WTC11 (cell line): ENCODE results near the gene PRR23C. TPM values are rescaled to one million over a fixed set of nuclear protein-coding genes. Genes with fewer than 3 reads are reported as not detected.

Experiments used
- ATAC-seq: fragments of 200-7000 bp; cut with Tn5 transposase; 2 replicates; pipeline ENCODE4 v1.10.0; 2021; ENCODE audit warnings: mild to moderate bottlenecking, moderate library complexity
- Bru-seq: library from RNA; stranded (reverse); fragments of 400-500 nt; gene quantifications from one replicate; lab custom pipeline; 2021; lab: Mats Ljungman, UMichigan
- CTCF ChIA-PET: fragments of 300-600 bp; sonication (Branson Sonifier 250); formaldehyde crosslinking; loops from one replicate; lab custom pipeline; 2021; ENCODE audit warnings: antibody characterized with exemption; lab: Charles Lee
- POLR2A ChIA-PET: fragments of 350-600 bp; sonication (Branson Sonifier 250); formaldehyde crosslinking; loops from one replicate; lab custom pipeline; 2021; ENCODE audit warnings: antibody characterized with exemption; lab: Charles Lee
- DNase-seq: peaks from one replicate; pipeline ENCODE4 v3.0.0; 2021; ENCODE audit warnings: low spot score
- H3K27ac Mint-ChIP-seq: 2 replicates; pipeline ENCODE4 v1.8.0; 2021; ENCODE audit warnings: mixed read lengths
- H3K27me3 Mint-ChIP-seq: 2 replicates; pipeline ENCODE4 v1.8.0; 2021; ENCODE audit warnings: low read depth, mild to moderate bottlenecking, moderate library complexity, mixed read lengths
- H3K36me3 Mint-ChIP-seq: 2 replicates; pipeline ENCODE4 v1.8.0; 2021; ENCODE audit warnings: mixed read lengths
- H3K4me1 Mint-ChIP-seq: 2 replicates; pipeline ENCODE4 v1.8.0; 2022; ENCODE audit warnings: mixed read lengths
- H3K4me3 Mint-ChIP-seq: 2 replicates; pipeline ENCODE4 v1.8.0; 2021; ENCODE audit warnings: mild to moderate bottlenecking, moderate library complexity, mixed read lengths
- H3K9me3 Mint-ChIP-seq: 2 replicates; pipeline ENCODE4 v1.8.0; 2021; ENCODE audit warnings: mixed read lengths
- ETV6 ChIP-seq: sonication (generic); formaldehyde crosslinking; IDR thresholded peaks from 2 replicates; pipeline ENCODE4 v1.8.1; 2022; ENCODE audit warnings: mild to moderate bottlenecking, missing genetic modification reagents
- FOXP1 ChIP-seq: sonication (generic); formaldehyde crosslinking; IDR thresholded peaks from 2 replicates; pipeline ENCODE4 v1.8.0; 2022; ENCODE audit warnings: missing genetic modification reagents, mild to moderate bottlenecking, moderate library complexity, borderline replicate concordance
- GRHL2 ChIP-seq: fragments of 250-450 bp; sonication (Bioruptor Pico); IDR thresholded peaks from 2 replicates; pipeline ENCODE4 v1.8.0; 2022; ENCODE audit warnings: mild to moderate bottlenecking, moderate library complexity; ENCODE audit not compliant: insufficient replicate concordance, severe bottlenecking
- NFYB ChIP-seq: sonication (generic); formaldehyde crosslinking; conservative IDR thresholded peaks from 2 replicates; pipeline ENCODE4 v1.8.0; 2022; ENCODE audit warnings: low read depth, missing genetic modification reagents
- OVOL2 ChIP-seq: fragments of 250-450 bp; sonication (Bioruptor Pico); IDR thresholded peaks from 2 replicates; pipeline ENCODE4 v1.9.0; 2021; ENCODE audit warnings: mild to moderate bottlenecking, borderline replicate concordance
- TEAD4 ChIP-seq: sonication (generic); formaldehyde crosslinking; IDR thresholded peaks from 2 replicates; pipeline ENCODE4 v1.8.0; 2022; ENCODE audit warnings: mild to moderate bottlenecking, missing genetic modification reagents
- ZBTB21 ChIP-seq: sonication (generic); formaldehyde crosslinking; IDR thresholded peaks from 2 replicates; pipeline ENCODE4 v1.8.1; 2023; ENCODE audit warnings: mild to moderate bottlenecking, missing genetic modification reagents, borderline replicate concordance
- ZNF671 ChIP-seq: fragments of 250-450 bp; sonication (Bioruptor Pico); IDR thresholded peaks from 2 replicates; pipeline ENCODE4 v1.8.0; 2021; ENCODE audit warnings: mild to moderate bottlenecking
- long read RNA-seq, 3 experiments: library from RNA in 1 of 3; library from capped mRNA in 1 of 3; library from polyadenylated mRNA in 1 of 3; unstranded in 2 of 3; stranded (forward) in 1 of 3; transcript quantifications; one replicate each; pipeline ENCODE4 v2.0.0, GENCODE V29; 2021
- total RNA-seq: library from RNA; stranded (reverse); gene quantifications from 3 replicates; pipeline ENCODE4 v1.2.3, GENCODE V29; 2021
- TF ChIP-seq, protein P1 (sequence below): fragments of 250-450 bp; sonication (Bioruptor Pico); IDR thresholded peaks from 2 replicates; pipeline ENCODE4 v2.1.2; 2022; ENCODE audit warnings: mild to moderate bottlenecking, moderate library complexity
- TF ChIP-seq, protein P2 (sequence below): sonication (generic); formaldehyde crosslinking; IDR thresholded peaks from 2 replicates; pipeline ENCODE4 v1.8.1; 2022; ENCODE audit warnings: missing genetic modification reagents, borderline replicate concordance
- TF ChIP-seq, protein P3 (sequence below): sonication (generic); formaldehyde crosslinking; IDR thresholded peaks from 2 replicates; pipeline ENCODE4 v1.8.1; 2022; ENCODE audit warnings: mild to moderate bottlenecking, missing genetic modification reagents, moderate library complexity, borderline replicate concordance
- TF ChIP-seq, protein P4 (sequence below): sonication (generic); formaldehyde crosslinking; IDR thresholded peaks from 2 replicates; pipeline ENCODE4 v1.8.1; 2022; ENCODE audit warnings: mild to moderate bottlenecking, moderate library complexity, missing genetic modification reagents
- TF ChIP-seq, protein P5 (sequence below): sonication (generic); formaldehyde crosslinking; IDR thresholded peaks from 2 replicates; pipeline ENCODE4 v1.8.1; 2023; ENCODE audit warnings: mild to moderate bottlenecking, moderate library complexity, missing genetic modification reagents

PRR23C gene
- total RNA-seq (not detected in 3 replicates), Bru-seq, nascent RNA (not detected)
- long read RNA-seq, experiment 1: 0 reads
- long read RNA-seq, experiment 2: 0 reads
- long read RNA-seq, experiment 3: 0 reads

DNA sequence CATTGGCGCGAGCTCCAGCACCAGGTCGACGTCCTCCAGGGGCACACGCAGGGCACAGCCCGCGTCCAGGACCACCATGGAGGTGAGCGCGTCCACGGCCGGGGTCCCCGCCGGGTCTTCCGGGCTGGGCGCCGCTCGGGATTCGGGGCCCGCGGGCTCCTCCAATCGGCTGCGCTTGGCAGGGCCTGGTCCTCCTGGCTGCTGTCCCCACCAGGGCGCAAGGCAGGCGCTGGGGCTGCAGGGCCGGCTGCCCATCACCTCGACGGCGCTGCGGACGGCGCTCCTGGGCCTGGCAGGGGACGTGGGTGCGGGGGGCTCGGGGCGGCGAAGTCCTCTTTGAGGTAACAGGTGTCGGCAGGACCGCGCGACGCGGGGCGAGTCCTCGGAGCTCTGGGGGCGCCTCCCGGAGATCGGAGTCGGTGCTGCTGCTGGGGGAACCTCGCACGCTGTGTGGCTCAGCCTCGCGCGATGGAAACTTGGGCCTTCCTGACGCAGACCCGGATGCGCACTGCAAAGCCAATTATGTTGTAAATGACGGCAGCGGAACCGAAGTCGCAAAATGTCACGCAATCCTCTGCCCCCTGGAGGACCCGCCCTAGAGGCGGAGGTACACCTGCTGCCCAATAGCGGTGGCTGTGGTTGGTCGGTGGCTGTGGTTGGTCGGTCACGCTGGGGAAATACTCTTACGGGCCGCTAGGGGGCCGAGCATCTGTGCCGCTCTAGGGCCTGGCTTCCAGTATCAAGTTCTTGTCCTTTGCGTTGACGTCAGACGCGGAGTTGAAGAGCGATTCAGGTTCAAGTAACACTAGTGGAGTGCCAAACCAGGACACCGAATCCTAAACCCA, at the start of gene PRR23C:
TSS of gene PRR23C (minus strand) at position 527 of the 845 bp plus-strand sequence. CDS start at position 255, 272 bp downstream.
- peak; percentile 73 for ATAC-seq
- H3K4me1 Mint-ChIP-seq: no peaks in the 10 kb centered on the region
- POLR2A ChIA-PET: no interaction called here
- H3K4me3 Mint-ChIP-seq: no peak within 1 kb of the TSS
- CTCF ChIA-PET: interaction anchor here (0.6 kb wide), 1 partner anchor 1995 kb away, joined by 3 read pairs; no protein-coding TSS in a partner anchor
- TF ChIP-seq OVOL2: no peak
- 0 out of 2 replicates have a peak, but pooled peaks have one; percentile 5 for TF ChIP-seq NFYB (CRISPR knock-in tag)
- H3K27ac Mint-ChIP-seq: no peak within 1 kb of the TSS
- peaks cover 2% of the 10 kb centered on the region; the same call in 1 of the 2 replicates for H3K36me3 Mint-ChIP-seq
- peaks cover 20% of the 10 kb centered on the region for H3K9me3 Mint-ChIP-seq
- H3K27me3 Mint-ChIP-seq: no peaks in the 10 kb centered on the region; the same call in 1 of the 2 replicates
- peak; percentile 14 for DNase-seq

DNA sequence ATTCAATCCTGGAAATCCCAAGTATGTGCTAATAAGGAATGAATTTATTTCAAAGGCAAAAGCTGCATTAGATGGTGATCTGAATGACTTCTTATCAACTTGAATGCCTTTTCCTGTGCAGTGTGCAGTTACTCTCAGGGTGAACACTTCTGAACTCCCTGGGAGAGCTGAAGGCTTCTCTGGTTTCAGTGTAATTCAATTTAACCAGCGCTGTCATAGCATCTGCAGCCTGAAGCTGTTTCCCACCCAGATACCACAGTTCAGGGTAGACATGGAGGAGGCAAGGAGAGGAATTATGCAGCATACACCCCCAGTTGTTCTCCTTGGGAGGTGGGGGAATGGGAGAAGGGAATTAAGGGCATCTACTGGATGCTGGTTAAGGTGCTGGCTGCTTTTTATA, 49.1 kb upstream of the PRR23C start:
- TF ChIP-seq ZNF671: no peak
- DNase-seq: no peak
- Mint-ChIP-seq H3K27me3 (peaks cover 8% of the 10 kb centered on the region; the same call in 1 of the 2 replicates), H3K4me3 (no peak overlapping the region), H3K9me3 (peaks cover 26% of the 10 kb centered on the region), H3K36me3 (no peaks in the 10 kb centered on the region; the same call in 1 of the 2 replicates), H3K4me1 (no peaks in the 10 kb centered on the region), H3K27ac (no peak overlapping the region)
- no peak for ATAC-seq
- ChIA-PET POLR2A (no interaction called here), CTCF (no interaction called here)

DNA sequence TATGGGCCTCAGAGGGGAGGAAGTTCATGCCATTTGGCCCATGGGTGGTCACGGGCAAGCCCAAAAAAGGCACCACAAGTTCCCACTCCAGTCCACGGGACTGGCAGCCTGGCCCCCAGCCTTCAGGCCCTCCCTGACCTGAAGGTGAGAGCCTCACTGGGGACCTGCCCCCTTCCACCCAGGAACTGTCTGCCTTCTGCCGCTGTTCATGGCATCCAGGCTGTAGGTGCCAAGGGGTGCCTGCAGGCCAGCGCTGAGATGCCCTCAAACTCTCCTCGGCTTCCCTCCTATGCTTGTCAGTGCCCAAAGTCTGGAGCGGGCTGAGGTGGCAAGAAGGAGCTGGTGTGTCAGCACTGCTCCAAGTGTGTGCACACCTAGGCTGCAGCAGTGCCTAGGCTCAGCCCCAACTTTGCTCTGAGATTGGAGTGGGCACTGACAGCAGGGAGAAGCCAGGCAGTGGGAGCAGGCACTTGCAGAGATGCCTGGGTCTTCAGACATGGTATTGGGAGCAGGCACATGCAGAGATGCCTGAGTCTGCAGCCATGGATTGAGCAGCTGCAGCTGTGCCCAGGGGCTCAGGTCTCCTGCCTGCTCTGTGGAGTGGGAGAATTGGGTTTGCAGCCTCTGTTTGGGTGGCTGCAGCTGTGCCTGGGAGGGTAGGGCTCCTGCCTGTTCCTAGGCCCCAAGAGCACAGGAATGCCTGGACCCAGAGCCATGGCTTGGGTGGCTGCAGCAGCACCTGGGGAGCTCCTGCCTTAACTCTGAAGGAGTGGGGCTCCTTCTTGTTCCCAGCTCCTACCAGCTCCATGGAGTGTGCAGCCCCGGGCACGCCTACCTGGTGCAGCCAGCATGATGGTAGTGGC, 44.0 kb upstream of the PRR23C start:
- POLR2A ChIA-PET: interaction anchor here (0.7 kb wide), 1 partner anchor 141 kb away, joined by 3 read pairs; no protein-coding TSS in a partner anchor
- CTCF ChIA-PET: interaction anchor here (0.9 to 2.1 kb wide), 5 partner anchors 12 to 241 kb away, joined by 3 to 11 read pairs (median 8); no protein-coding TSS in a partner anchor

More for the DNA sequence above, 44.0 kb upstream of the PRR23C start:
- ATAC-seq (no peak), DNase-seq (no peak)
- peaks cover 26% of the 10 kb centered on the region for H3K9me3 Mint-ChIP-seq
- H3K36me3 Mint-ChIP-seq: no peaks in the 10 kb centered on the region; the same call in 1 of the 2 replicates
- TF ChIP-seq ZBTB21 (CRISPR knock-in tag) (no peak), OVOL2 (no peak), FOXP1 (CRISPR knock-in tag) (no peak), GRHL2 (no peak), NFYB (CRISPR knock-in tag) (no peak), TEAD4 (CRISPR knock-in tag) (no peak), ETV6 (CRISPR knock-in tag) (no peak)
- TF ChIP-seq, protein P1, sequence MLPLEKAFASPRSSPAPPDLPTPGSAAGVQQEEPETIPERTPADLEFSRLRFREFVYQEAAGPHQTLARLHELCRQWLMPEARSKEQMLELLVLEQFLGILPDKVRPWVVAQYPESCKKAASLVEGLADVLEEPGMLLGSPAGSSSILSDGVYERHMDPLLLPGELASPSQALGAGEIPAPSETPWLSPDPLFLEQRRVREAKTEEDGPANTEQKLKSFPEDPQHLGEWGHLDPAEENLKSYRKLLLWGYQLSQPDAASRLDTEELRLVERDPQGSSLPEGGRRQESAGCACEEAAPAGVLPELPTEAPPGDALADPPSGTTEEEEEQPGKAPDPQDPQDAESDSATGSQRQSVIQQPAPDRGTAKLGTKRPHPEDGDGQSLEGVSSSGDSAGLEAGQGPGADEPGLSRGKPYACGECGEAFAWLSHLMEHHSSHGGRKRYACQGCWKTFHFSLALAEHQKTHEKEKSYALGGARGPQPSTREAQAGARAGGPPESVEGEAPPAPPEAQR (CRISPR knock-in tag): no peak
- TF ChIP-seq, protein P2, sequence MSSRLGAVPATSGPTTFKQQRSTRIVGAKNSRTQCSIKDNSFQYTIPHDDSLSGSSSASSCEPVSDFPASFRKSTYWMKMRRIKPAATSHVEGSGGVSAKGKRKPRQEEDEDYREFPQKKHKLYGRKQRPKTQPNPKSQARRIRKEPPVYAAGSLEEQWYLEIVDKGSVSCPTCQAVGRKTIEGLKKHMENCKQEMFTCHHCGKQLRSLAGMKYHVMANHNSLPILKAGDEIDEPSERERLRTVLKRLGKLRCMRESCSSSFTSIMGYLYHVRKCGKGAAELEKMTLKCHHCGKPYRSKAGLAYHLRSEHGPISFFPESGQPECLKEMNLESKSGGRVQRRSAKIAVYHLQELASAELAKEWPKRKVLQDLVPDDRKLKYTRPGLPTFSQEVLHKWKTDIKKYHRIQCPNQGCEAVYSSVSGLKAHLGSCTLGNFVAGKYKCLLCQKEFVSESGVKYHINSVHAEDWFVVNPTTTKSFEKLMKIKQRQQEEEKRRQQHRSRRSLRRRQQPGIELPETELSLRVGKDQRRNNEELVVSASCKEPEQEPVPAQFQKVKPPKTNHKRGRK (CRISPR knock-in tag): no peak
- TF ChIP-seq, protein P3, sequence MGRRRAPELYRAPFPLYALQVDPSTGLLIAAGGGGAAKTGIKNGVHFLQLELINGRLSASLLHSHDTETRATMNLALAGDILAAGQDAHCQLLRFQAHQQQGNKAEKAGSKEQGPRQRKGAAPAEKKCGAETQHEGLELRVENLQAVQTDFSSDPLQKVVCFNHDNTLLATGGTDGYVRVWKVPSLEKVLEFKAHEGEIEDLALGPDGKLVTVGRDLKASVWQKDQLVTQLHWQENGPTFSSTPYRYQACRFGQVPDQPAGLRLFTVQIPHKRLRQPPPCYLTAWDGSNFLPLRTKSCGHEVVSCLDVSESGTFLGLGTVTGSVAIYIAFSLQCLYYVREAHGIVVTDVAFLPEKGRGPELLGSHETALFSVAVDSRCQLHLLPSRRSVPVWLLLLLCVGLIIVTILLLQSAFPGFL: no peak
- TF ChIP-seq, protein P4, sequence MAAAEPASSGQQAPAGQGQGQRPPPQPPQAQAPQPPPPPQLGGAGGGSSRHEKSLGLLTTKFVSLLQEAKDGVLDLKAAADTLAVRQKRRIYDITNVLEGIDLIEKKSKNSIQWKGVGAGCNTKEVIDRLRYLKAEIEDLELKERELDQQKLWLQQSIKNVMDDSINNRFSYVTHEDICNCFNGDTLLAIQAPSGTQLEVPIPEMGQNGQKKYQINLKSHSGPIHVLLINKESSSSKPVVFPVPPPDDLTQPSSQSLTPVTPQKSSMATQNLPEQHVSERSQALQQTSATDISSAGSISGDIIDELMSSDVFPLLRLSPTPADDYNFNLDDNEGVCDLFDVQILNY (CRISPR knock-in tag): no peak
- TF ChIP-seq, protein P5, sequence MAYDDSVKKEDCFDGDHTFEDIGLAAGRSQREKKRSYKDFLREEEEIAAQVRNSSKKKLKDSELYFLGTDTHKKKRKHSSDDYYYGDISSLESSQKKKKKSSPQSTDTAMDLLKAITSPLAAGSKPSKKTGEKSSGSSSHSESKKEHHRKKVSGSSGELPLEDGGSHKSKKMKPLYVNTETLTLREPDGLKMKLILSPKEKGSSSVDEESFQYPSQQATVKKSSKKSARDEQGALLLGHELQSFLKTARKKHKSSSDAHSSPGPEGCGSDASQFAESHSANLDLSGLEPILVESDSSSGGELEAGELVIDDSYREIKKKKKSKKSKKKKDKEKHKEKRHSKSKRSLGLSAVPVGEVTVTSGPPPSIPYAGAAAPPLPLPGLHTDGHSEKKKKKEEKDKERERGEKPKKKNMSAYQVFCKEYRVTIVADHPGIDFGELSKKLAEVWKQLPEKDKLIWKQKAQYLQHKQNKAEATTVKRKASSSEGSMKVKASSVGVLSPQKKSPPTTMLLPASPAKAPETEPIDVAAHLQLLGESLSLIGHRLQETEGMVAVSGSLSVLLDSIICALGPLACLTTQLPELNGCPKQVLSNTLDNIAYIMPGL (CRISPR knock-in tag): no peak
- H3K4me1 Mint-ChIP-seq: no peaks in the 10 kb centered on the region
- no peak overlapping the region for H3K4me3 Mint-ChIP-seq
- peaks cover 4% of the 10 kb centered on the region for H3K27me3 Mint-ChIP-seq
- no peak overlapping the region for H3K27ac Mint-ChIP-seq
